GM12865 (cell line): Measurements from ENCODE around the gene VASH2.
"Not testable (repeated sequence)": the region's sequence is repeated elsewhere in the genome, so short reads cannot be mapped to it uniquely, and the experiment has no call there.

ENCODE experiments used
- DNase-seq: peaks from one replicate; pipeline ENCODE4 v3.0.0; 2010; ENCODE audit warnings: low read depth
- H3K4me3 ChIP-seq: 2 replicates; pipeline ENCODE4 v1.5.1; 2011; ENCODE audit warnings: mild to moderate bottlenecking, low read depth, low read length, control low read depth
- CTCF ChIP-seq: IDR thresholded peaks from 2 replicates; pipeline ENCODE4 v1.5.1; 2011; ENCODE audit warnings: low read length, control low read depth, low read depth, inconsistent platforms; ENCODE audit not compliant: insufficient read depth; ENCODE audit errors: missing control alignments

The VASH2 gene

GRCh38 chr1:212987702-212988322 is 37.5 kb downstream of the VASH2 start:
- no peak for TF ChIP-seq CTCF
- no peak for DNase-seq

GRCh38 chr1:212990276-212990675 is 39.9 kb downstream of the VASH2 start:
- no peak overlapping the region for H3K4me3 ChIP-seq
- DNase-seq: no peak
- no peak for TF ChIP-seq CTCF

More at GRCh38 chr1:212987702-212988322, 37.5 kb downstream of the VASH2 start:
- no peak overlapping the region for H3K4me3 ChIP-seq

GRCh38 chr1:212993960-212994359 is 43.6 kb downstream of the VASH2 start:
- H3K4me3 ChIP-seq, DNase-seq: not testable (repeated sequence)

GRCh38 chr1:212994926-212995325 is 44.6 kb downstream of the VASH2 start:
- no peak for TF ChIP-seq CTCF
- H3K4me3 ChIP-seq: no peak overlapping the region
- no peak for DNase-seq

- TF ChIP-seq CTCF: no peak
- DNase-seq: peak; percentile 45
These were observed 52.9 kb downstream of the VASH2 start for GRCh38 chr1:213003256-213003655.

GRCh38 chr1:213008564-213008963 is 58.2 kb downstream of the VASH2 start:
- DNase-seq: peak; percentile 34

More at GRCh38 chr1:213003256-213003655, 52.9 kb downstream of the VASH2 start:
- no peak overlapping the region for H3K4me3 ChIP-seq

GRCh38 chr1:213014642-213015041 is 64.3 kb downstream of the VASH2 start:
- no peak for TF ChIP-seq CTCF
- H3K4me3 ChIP-seq: peak overlapping the region; percentile 95
- DNase-seq: peak; percentile 12

More at GRCh38 chr1:213008564-213008963, 58.2 kb downstream of the VASH2 start:
- no peak overlapping the region for H3K4me3 ChIP-seq
- TF ChIP-seq CTCF: no peak
